ENCODE measurements around the gene CCDC158. TPM values are rescaled to one million over a fixed set of nuclear protein-coding genes. Genes with fewer than 3 reads are reported as not detected.

CCDC158 gene
- total and polyA plus RNA-seq, 2 of the 4 experiments (the other 2 are of a cell fraction): not detected

- Histone ChIP-seq H3K4me1 (ENCODE audit: control insufficient read depth, insufficient read depth, low read length) (no peaks in the 10 kb centered on the region), H2BK5ac (ENCODE audit: low read depth, low read length, poor library complexity, severe bottlenecking) (no peak overlapping the region), H2BK120ac (ENCODE audit: low read depth, low read length) (no peak overlapping the region), H2AK9ac (replicated peaks; ENCODE audit: low read depth, low read length, poor library complexity) (no peak overlapping the region), H2AK5ac (ENCODE audit: low read depth, low read length) (no peak overlapping the region), H4K5ac (ENCODE audit: low read depth, low read length) (no peak overlapping the region), H3K27me3 (ENCODE audit: control insufficient read depth, insufficient read depth, low read length) (peaks cover 32% of the 10 kb centered on the region), H2BK20ac (ENCODE audit: low read depth, low read length) (no peak overlapping the region), H4K8ac (ENCODE audit: low read depth in 2 of 2, low read length in 2 of 2) (no peak overlapping the region), H3K79me1 (ENCODE audit: low read depth in 1 of 2, low read length in 2 of 2) (no peaks in the 10 kb centered on the region), H2BK15ac (ENCODE audit: low read depth, low read length) (no peak overlapping the region), H3K27ac (ENCODE audit: insufficient read depth, low read length) (no peak overlapping the region), H3K4me2 (ENCODE audit: low read depth, low read length) (no peak overlapping the region), H3K9ac (ENCODE audit: low read depth, low read length) (no peak overlapping the region), H3K9me1 (ENCODE audit: insufficient read depth, low read length) (peaks cover 2% of the 10 kb centered on the region; the same call in 1 of the 2 replicates), H3K36me3 (ENCODE audit: control insufficient read depth, insufficient read depth, low read length) (no peaks in the 10 kb centered on the region), H3K14ac (replicated peaks; ENCODE audit: low read depth, low read length) (no peak overlapping the region), H3K4ac (ENCODE audit: low read depth, low read length) (no peak overlapping the region), H3K9me3 (ENCODE audit: control insufficient read depth, insufficient read depth, low read length) (no peaks in the 10 kb centered on the region), H3K4me3 (ENCODE audit: insufficient read depth, low read depth, low read length) (no peak overlapping the region), H3K18ac (ENCODE audit: low read depth, low read length) (no peak overlapping the region), H3K23ac (ENCODE audit: low read depth, low read length) (no peak overlapping the region), H3K56ac (ENCODE audit: extremely low read depth, insufficient read depth, low read length) (no peak overlapping the region), H4K20me1 (ENCODE audit: insufficient read depth, low read length) (no peaks in the 10 kb centered on the region), H4K91ac (ENCODE audit: insufficient read depth, low read depth, low read length) (no peak overlapping the region), H2AFZ (replicated peaks; ENCODE audit: low read length, poor library complexity) (no peak overlapping the region)
- DNase-seq (no peak), ATAC-seq (ENCODE audit: low read depth) (peak; percentile 14)
- intact Hi-C loops (cut with micrococcal nuclease) (no loop called here), dilution Hi-C loops (cut with HindIII; ENCODE audit: low sequenced_read_pairs, unreplicated experiment) (no loop called here), in situ Hi-C loops (cut with MboI; ENCODE audit: low sequenced_read_pairs) (no loop called here)
- WGBS, 2 experiments (ENCODE audit: extremely low coverage in 2 of 2, insufficient read length in 1 of 2): no CpG with 5 or more reads among the region's 1 CpG
- no TSS peak for BruUV-seq (replicated peaks)
- TF ChIP-seq ELK1 (IDR thresholded peaks at IDR 0.05; ENCODE audit: borderline replicate concordance, low read depth, low read length) (no peak), MAZ (IDR thresholded peaks at IDR 0.05; ENCODE audit: borderline replicate concordance, low read depth, low read length) (no peak), MAFK (IDR thresholded peaks at IDR 0.05; ENCODE audit: low read depth, low read length) (no peak), MXI1 (IDR thresholded peaks at IDR 0.05; ENCODE audit: borderline replicate concordance, low read depth, low read length) (no peak), RFX5 (IDR thresholded peaks at IDR 0.05; ENCODE audit: low read depth, low read length) (no peak), RAD21 (IDR thresholded peaks at IDR 0.05; ENCODE audit: low read length) (no peak), SMC3 (IDR thresholded peaks at IDR 0.05; ENCODE audit: low read depth, low read length) (no peak), POLR2A (IDR thresholded peaks at IDR 0.05; ENCODE audit: low read depth, low read length) (no peak), CHD1 (IDR thresholded peaks at IDR 0.05; ENCODE audit: low read depth, low read length) (no peak), BHLHE40 (IDR thresholded peaks at IDR 0.05; ENCODE audit: low read depth, low read length) (no peak), CTCF (conservative IDR thresholded peaks at IDR 0.05; ENCODE audit: low read depth, low read length) (no peak), RCOR1 (IDR thresholded peaks at IDR 0.05; ENCODE audit: insufficient replicate concordance, low read length) (no peak), CEBPB (IDR thresholded peaks at IDR 0.05; ENCODE audit: low read depth, low read length) (no peak), USF2 (IDR thresholded peaks at IDR 0.05; ENCODE audit: low read depth, low read length) (no peak), NFE2L2 (IDR thresholded peaks at IDR 0.05; ENCODE audit: low read depth, low read length) (no peak), FOS (IDR thresholded peaks at IDR 0.05; ENCODE audit: low read depth, low read length) (no peak)
- ChIA-PET CTCF (interaction anchor here (0.6 kb wide), 1 partner anchor 55 kb away, joined by 4 read pairs; no protein-coding TSS in a partner anchor), POLR2A (ENCODE audit: unreplicated experiment) (no interaction called here)
Measured at GRCh38 chr4:76277667-76278066, 143.3 kb downstream of the CCDC158 start.
